HG02610 (cell line): Measurements from ENCODE around the gene VDR.
A peak's percentile ranks its signal among the peaks of the same experiment; 100 is the strongest.

ENCODE experiments used
- ATAC-seq: cut with Tn5 transposase; IDR thresholded peaks from one replicate; pipeline ENCODE4 v1.9.1; 2021; ENCODE audit warnings: mild to moderate bottlenecking, moderate library complexity; ENCODE audit not compliant: unreplicated experiment

The VDR gene

GRCh38 chr12:47875746-47876439 is 28.9 kb downstream of the VDR start:
- ATAC-seq: no peak

- no peak for ATAC-seq
Observed at GRCh38 chr12:47874316-47874715, 30.5 kb downstream of the VDR start.

- ATAC-seq: no peak
Observed at GRCh38 chr12:47870175-47870781, 34.5 kb downstream of the VDR start.

GRCh38 chr12:47868552-47869031 is 36.2 kb downstream of the VDR start:
- peak; percentile 54 for ATAC-seq

- ATAC-seq: peak; percentile 6
Observed at GRCh38 chr12:47868041-47868440, 36.8 kb downstream of the VDR start.

GRCh38 chr12:47867495-47867941 is 37.3 kb downstream of the VDR start:
- ATAC-seq: no peak

- ATAC-seq: no peak
Observed at GRCh38 chr12:47864646-47865235, 40.1 kb downstream of the VDR start.

- no peak for ATAC-seq
Observed at GRCh38 chr12:47863985-47864384, 40.8 kb downstream of the VDR start.

GRCh38 chr12:47863467-47863866 is 41.3 kb downstream of the VDR start:
- ATAC-seq: no peak

- no peak for ATAC-seq
Observed at GRCh38 chr12:47862881-47863280, 41.9 kb downstream of the VDR start.

GRCh38 chr12:47862167-47862750 is 42.5 kb downstream of the VDR start:
- no peak for ATAC-seq

GRCh38 chr12:47860873-47861272 is 43.9 kb downstream of the VDR start:
- ATAC-seq: no peak

- no peak for ATAC-seq
Observed at GRCh38 chr12:47860279-47860841, 44.4 kb downstream of the VDR start.

GRCh38 chr12:47858511-47859266 is 46.1 kb downstream of the VDR start:
- ATAC-seq: no peak

GRCh38 chr12:47856721-47857575 is 47.8 kb downstream of the VDR start:
- ATAC-seq: no peak

- ATAC-seq: no peak
Observed at GRCh38 chr12:47856094-47856493, 48.7 kb downstream of the VDR start.

- ATAC-seq: no peak
Observed at GRCh38 chr12:47855502-47855901, 49.3 kb downstream of the VDR start.

GRCh38 chr12:47854531-47854930 is 50.3 kb downstream of the VDR start:
- ATAC-seq: no peak

- no peak for ATAC-seq
Observed at GRCh38 chr12:47852096-47852571, 52.7 kb downstream of the VDR start.
